Measurements from ENCODE around the gene NUP62.

Gene NUP62

GRCh38 chr19:49881186-49881585, 48.1 kb downstream of the NUP62 start:
- no peak for DNase-seq (ENCODE audit: low spot score)

GRCh38 chr19:49880162-49880869, 49.0 kb downstream of the NUP62 start:
- DNase-seq (ENCODE audit: low spot score): no peak

- DNase-seq (ENCODE audit: low spot score): no peak
Observed at GRCh38 chr19:49879243-49879963, 49.9 kb downstream of the NUP62 start.

GRCh38 chr19:49878744-49879070, 50.6 kb downstream of the NUP62 start:
- no peak for DNase-seq (ENCODE audit: low spot score)

- DNase-seq (ENCODE audit: low spot score): peak; percentile 99
Observed at GRCh38 chr19:49877879-49878743, 51.2 kb downstream of the NUP62 start.

- peak; percentile 100 for DNase-seq (ENCODE audit: low spot score)
Observed at GRCh38 chr19:49877020-49877878, 52.1 kb downstream of the NUP62 start, which contains the start of the genes AKT1S1 and TBC1D17. Gene AKT1S1 (minus strand): TSS chr19:49877355. CDS start chr19:49873295, 4,060 bp downstream. Gene TBC1D17 (plus strand): TSS chr19:49877702. CDS start chr19:49877724, 22 bp downstream.

- peak; percentile 99 for DNase-seq (ENCODE audit: low spot score)
Observed at GRCh38 chr19:49876422-49877019, 52.8 kb downstream of the NUP62 start.

GRCh38 chr19:49875857-49876421, 53.4 kb downstream of the NUP62 start:
- peak; percentile 72 for DNase-seq (ENCODE audit: low spot score)

GRCh38 chr19:49875177-49875576, 54.1 kb downstream of the NUP62 start:
- DNase-seq (ENCODE audit: low spot score): no peak

GRCh38 chr19:49874503-49875157, 54.7 kb downstream of the NUP62 start:
- DNase-seq (ENCODE audit: low spot score): no peak

GRCh38 chr19:49873834-49874233, 55.5 kb downstream of the NUP62 start:
- DNase-seq (ENCODE audit: low spot score): no peak

- no peak for DNase-seq (ENCODE audit: low spot score)
Observed at GRCh38 chr19:49873129-49873521, 56.2 kb downstream of the NUP62 start.

- DNase-seq (ENCODE audit: low spot score): no peak
Observed at GRCh38 chr19:49872245-49873128, 56.8 kb downstream of the NUP62 start.

- DNase-seq (ENCODE audit: low spot score): no peak
Observed at GRCh38 chr19:49871349-49871985, 57.8 kb downstream of the NUP62 start.

GRCh38 chr19:49870309-49870901, 58.9 kb downstream of the NUP62 start:
- DNase-seq (ENCODE audit: low spot score): no peak

GRCh38 chr19:49869484-49870308, 59.6 kb downstream of the NUP62 start:
- DNase-seq (ENCODE audit: low spot score): peak; percentile 99

- DNase-seq (ENCODE audit: low spot score): no peak
Observed at GRCh38 chr19:49869009-49869483, 60.3 kb downstream of the NUP62 start.

Data from NAMALWA (cell line).